CD8-positive, alpha-beta memory T cell (primary cell): ENCODE data around the gene SLAMF8. TPM values are rescaled to one million over a fixed set of nuclear protein-coding genes. Genes with fewer than 3 reads are reported as not detected.

Experiments
- CTCF ChIA-PET: fragments of 350-600 bp; sonication (Branson Sonifier 250); formaldehyde crosslinking; loops from one replicate; lab custom pipeline; 2021; ENCODE audit warnings: antibody characterized with exemption; lab: Charles Lee
- POLR2A ChIA-PET: fragments of 350-600 bp; sonication (Branson Sonifier 250); formaldehyde crosslinking; loops from one replicate; lab custom pipeline; 2021; ENCODE audit warnings: antibody characterized with exemption; lab: Charles Lee
- DNase-seq, 5 donors: peaks; one replicate each; pipeline versions ENCODE4 v3.0.0 to v3.0.0-alpha.2; 2020 to 2022; ENCODE audit warnings: mixed read lengths in 1 of 5
- H3K27ac ChIP-seq: one replicate; pipeline ENCODE4 v1.7.0; 2013; ENCODE audit warnings: low read depth, mild to moderate bottlenecking, low read length, moderate library complexity
- H3K27me3 ChIP-seq: 2 replicates; pipeline ENCODE4 v1.7.0; 2013; ENCODE audit warnings: low read length, mild to moderate bottlenecking; ENCODE audit not compliant: insufficient read depth, poor library complexity, severe bottlenecking
- H3K36me3 ChIP-seq: 2 replicates; pipeline ENCODE4 v1.7.0; 2013; ENCODE audit warnings: mild to moderate bottlenecking, low read length, moderate library complexity; ENCODE audit not compliant: insufficient read depth
- H3K4me1 ChIP-seq: 2 replicates; pipeline ENCODE4 v1.7.0; 2013; ENCODE audit warnings: mild to moderate bottlenecking, low read length, moderate library complexity; ENCODE audit not compliant: insufficient read depth
- H3K4me3 ChIP-seq: 2 replicates; pipeline ENCODE4 v1.7.0; 2013; ENCODE audit warnings: mild to moderate bottlenecking, low read length
- H3K9me3 ChIP-seq: 2 replicates; pipeline ENCODE4 v1.7.0; 2013; ENCODE audit warnings: mild to moderate bottlenecking, low read length
- H3K27ac Mint-ChIP-seq, 8 donors: one replicate each; pipeline ENCODE4 v1.8.0; 2020 to 2021; ENCODE audit warnings: mixed read lengths in 8 of 8, mild to moderate bottlenecking in 6 of 8, inconsistent platforms in 3 of 8, moderate library complexity in 3 of 8
- H3K27me3 Mint-ChIP-seq, 2 donors: one replicate each; pipeline ENCODE4 v1.8.0; 2020 to 2021; ENCODE audit warnings: mixed read lengths in 2 of 2, mild to moderate bottlenecking in 1 of 2, moderate library complexity in 1 of 2
- H3K36me3 Mint-ChIP-seq, 3 donors: one replicate each; pipeline ENCODE4 v1.8.0; 2020 to 2021; ENCODE audit warnings: mixed read lengths in 3 of 3, inconsistent platforms in 1 of 3, mild to moderate bottlenecking in 1 of 3
- H3K4me1 Mint-ChIP-seq, 3 donors: one replicate each; pipeline ENCODE4 v1.8.0; 2020 to 2021; ENCODE audit warnings: mixed read lengths in 3 of 3, inconsistent platforms in 1 of 3, mild to moderate bottlenecking in 1 of 3
- H3K4me3 Mint-ChIP-seq, 7 donors: one replicate each; pipeline ENCODE4 v1.8.0; 2020 to 2021; ENCODE audit warnings: mixed read lengths in 7 of 7, mild to moderate bottlenecking in 6 of 7, moderate library complexity in 4 of 7, inconsistent platforms in 2 of 7
- H3K9me3 Mint-ChIP-seq, 5 donors: one replicate each; pipeline ENCODE4 v1.8.0; 2020 to 2022; ENCODE audit warnings: mixed read lengths in 5 of 5, mild to moderate bottlenecking in 3 of 5, moderate library complexity in 2 of 5, inconsistent platforms in 1 of 5
- polyA plus RNA-seq: library from polyadenylated mRNA; unstranded; fragments of 300-500 nt; fragmentation: Illumina TruSeq; gene quantifications from one replicate; pipeline ENCODE4 v1.2.3, GENCODE V29; 2021
- total RNA-seq, 2 experiments: library from RNA; stranded (reverse); gene quantifications; one replicate each; pipeline ENCODE4 v1.2.3, GENCODE V29; 2021

Gene SLAMF8
- total and polyA plus RNA-seq, 3 experiments from 2014 or later, result 3.2 to 7.3 (median 4.0) TPM

GRCh38 chr1:159883134-159883533 is 56.5 kb downstream of the SLAMF8 start:
- peaks cover 0 to 2% (median 0%) of the 10 kb centered on the region in 3 donors for H3K4me1 Mint-ChIP-seq
- no peaks in the 10 kb centered on the region for H3K36me3 ChIP-seq
- peaks cover 0 to 2% (median 0%) of the 10 kb centered on the region in 3 donors for H3K36me3 Mint-ChIP-seq
- POLR2A ChIA-PET, result no interaction called here
- H3K27ac ChIP-seq, result no peak overlapping the region
- H3K4me1 ChIP-seq, result peaks cover 6% of the 10 kb centered on the region
- H3K27me3 Mint-ChIP-seq, result peaks cover 0 to 1% of the 10 kb centered on the region in 2 donors
- H3K27me3 ChIP-seq, result no peaks in the 10 kb centered on the region
- no peak for DNase-seq
- no peak overlapping the region for H3K27ac Mint-ChIP-seq
- CTCF ChIA-PET, result no interaction called here
- H3K4me3 ChIP-seq, result no peak overlapping the region
- no peak overlapping the region for H3K4me3 Mint-ChIP-seq
- H3K9me3 Mint-ChIP-seq, result no peaks in the 10 kb centered on the region
- no peaks in the 10 kb centered on the region for H3K9me3 ChIP-seq

DNA sequence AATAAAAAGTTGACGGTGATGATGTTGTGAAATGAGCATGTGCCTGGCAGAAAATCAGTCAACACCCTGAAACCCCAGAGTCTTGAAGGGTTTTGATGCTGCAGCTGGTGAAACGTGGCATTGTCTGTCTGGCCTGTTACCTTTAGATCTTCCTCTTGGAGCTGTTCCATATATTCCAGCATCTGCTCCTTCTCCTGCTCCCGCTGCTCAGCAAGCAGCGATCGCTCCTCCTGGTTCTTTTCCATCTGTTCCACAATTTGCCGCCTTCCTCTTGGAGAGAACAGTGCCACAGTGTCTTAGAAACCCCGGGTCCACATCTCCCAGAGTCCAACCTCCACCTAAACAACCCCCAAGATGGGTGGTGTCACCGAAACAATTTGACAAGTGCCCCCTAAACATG is 57.6 kb downstream of the SLAMF8 start:
- no peak for DNase-seq
- H3K9me3 Mint-ChIP-seq, result no peaks in the 10 kb centered on the region
- H3K4me1 ChIP-seq, result peaks cover 10% of the 10 kb centered on the region

More for the DNA sequence above, 57.6 kb downstream of the SLAMF8 start:
- H3K36me3 Mint-ChIP-seq, result no peaks in the 10 kb centered on the region
- no peak overlapping the region for H3K27ac ChIP-seq
- H3K9me3 ChIP-seq, result no peaks in the 10 kb centered on the region
- H3K27me3 Mint-ChIP-seq, result peaks cover 0 to 1% of the 10 kb centered on the region in 2 donors
- CTCF ChIA-PET, result interaction anchor here (1.3 to 13.4 kb wide), 2 partner anchors 86 to 103 kb away, joined by 3 to 316 read pairs; partner anchors contain the start of gene FCRL6
- peak overlapping the region in 1 of 8 donors; percentile 25 for H3K27ac Mint-ChIP-seq
- H3K27me3 ChIP-seq, result no peaks in the 10 kb centered on the region
- no peak overlapping the region for H3K4me3 ChIP-seq
- no peak overlapping the region for H3K4me3 Mint-ChIP-seq
- no peaks in the 10 kb centered on the region for H3K36me3 ChIP-seq
- POLR2A ChIA-PET, result no interaction called here
- peaks cover 6 to 7% (median 6%) of the 10 kb centered on the region in 3 donors for H3K4me1 Mint-ChIP-seq

Other genes with a start within 250 kb of the SLAMF8 start
- gene APCS, start 239.0 kb upstream of the SLAMF8 start, total RNA-seq, result not detected
- gene APCS, start 239.0 kb upstream of the SLAMF8 start, polyA plus RNA-seq, result not detected
- not detected for gene CRP, start 112.3 kb upstream of the SLAMF8 start, total RNA-seq
- not detected for gene CRP, start 112.3 kb upstream of the SLAMF8 start, polyA plus RNA-seq
- gene DUSP23, start 45.9 kb upstream of the SLAMF8 start, total RNA-seq, result 10 to 100 TPM; 35.5 to 38.1 TPM
- 65.8 TPM for gene DUSP23, start 45.9 kb upstream of the SLAMF8 start, polyA plus RNA-seq
- 1 to 10 TPM; 1.5 to 1.8 TPM for gene FCRL6, start 24.5 kb upstream of the SLAMF8 start, total RNA-seq
- gene FCRL6, start 24.5 kb upstream of the SLAMF8 start, polyA plus RNA-seq, result 129 TPM
- gene VSIG8, start 35.8 kb downstream of the SLAMF8 start, total RNA-seq, result not detected
- not detected for gene VSIG8, start 35.8 kb downstream of the SLAMF8 start, polyA plus RNA-seq
- gene CFAP45, start 73.3 kb downstream of the SLAMF8 start, total RNA-seq, result 1 to 10 TPM in 1 of 2 experiments, under 1 TPM in 1; 0.75 to 1.2 TPM
- gene CFAP45, start 73.3 kb downstream of the SLAMF8 start, polyA plus RNA-seq, result 0.18 TPM
- gene TAGLN2, start 98.6 kb downstream of the SLAMF8 start, total RNA-seq, result 100 to 1,000 TPM; 566 to 578 TPM
- gene TAGLN2, start 98.6 kb downstream of the SLAMF8 start, polyA plus RNA-seq, result 811 TPM
- gene IGSF9, start 118.7 kb downstream of the SLAMF8 start, total RNA-seq, result under 1 TPM; 0.04 to 0.11 TPM
- not detected for gene IGSF9, start 118.7 kb downstream of the SLAMF8 start, polyA plus RNA-seq
- not detected for gene SLAMF9, start 127.4 kb downstream of the SLAMF8 start, total RNA-seq
- not detected for gene SLAMF9, start 127.4 kb downstream of the SLAMF8 start, polyA plus RNA-seq
- 1 to 10 TPM; 6.5 to 6.9 TPM for gene PIGM, start 205.1 kb downstream of the SLAMF8 start, total RNA-seq
- gene PIGM, start 205.1 kb downstream of the SLAMF8 start, polyA plus RNA-seq, result 3.2 TPM
- under 1 TPM in 1 of 2 experiments, not detected in 1; 0.13 TPM for gene KCNJ10, start 243.3 kb downstream of the SLAMF8 start, total RNA-seq
- gene KCNJ10, start 243.3 kb downstream of the SLAMF8 start, polyA plus RNA-seq, result not detected